Measurements from ENCODE around the gene HGFAC.

DNA sequence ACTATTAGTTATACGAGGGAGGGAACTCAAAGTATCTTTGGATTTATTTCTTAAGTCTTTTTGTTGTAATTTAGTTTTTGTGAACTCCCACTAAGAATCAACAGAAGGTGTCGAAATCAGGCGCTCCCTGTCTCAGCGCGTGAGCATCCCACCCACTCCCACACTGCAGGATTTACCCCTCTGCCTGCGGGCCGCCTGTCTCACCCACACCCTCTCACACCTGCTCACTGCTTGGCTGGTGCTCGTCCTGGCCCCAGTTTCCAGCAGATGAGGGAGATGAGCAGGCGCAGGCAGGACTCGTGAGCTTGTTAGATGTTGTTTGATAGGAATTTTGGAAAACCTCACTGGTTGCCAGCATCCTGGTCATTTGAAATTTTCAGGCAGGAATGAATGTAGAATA, 20.8 kb upstream of the HGFAC start:
- TF ChIP-seq GATA2 (IDR thresholded peaks at IDR 0.05; ENCODE audit: low read depth, low read length) (no peak), GATA3 (IDR thresholded peaks at IDR 0.05; ENCODE audit: low read depth, low read length) (no peak)
